Neuron (in vitro differentiated cells): Measurements from ENCODE around the gene EDA.
"Not testable (repeated sequence)": the region's sequence is repeated elsewhere in the genome, so short reads cannot be mapped to it uniquely, and the experiment has no call there.

Experiments used
- H2AFZ ChIP-seq: one replicate; pipeline ENCODE4 v1.6.1; 2013; ENCODE audit warnings: low read depth, mild to moderate bottlenecking, inconsistent platforms, low read length, moderate library complexity
- H3K27me3 ChIP-seq: one replicate; pipeline ENCODE4 v1.6.1; 2013; ENCODE audit warnings: low read length; ENCODE audit not compliant: insufficient read depth
- H3K36me3 ChIP-seq: one replicate; pipeline ENCODE4 v1.6.1; 2013; ENCODE audit warnings: low read length; ENCODE audit not compliant: insufficient read depth
- H3K4me1 ChIP-seq: one replicate; pipeline ENCODE4 v1.6.1; 2013; ENCODE audit warnings: low read length; ENCODE audit not compliant: insufficient read depth
- H3K4me3 ChIP-seq: 2 replicates; pipeline ENCODE4 v1.5.1; 2013; ENCODE audit warnings: mild to moderate bottlenecking, low read length, moderate library complexity
- H3K9me3 ChIP-seq: one replicate; pipeline ENCODE4 v1.6.1; 2013; ENCODE audit warnings: low read length

The EDA gene

DNA sequence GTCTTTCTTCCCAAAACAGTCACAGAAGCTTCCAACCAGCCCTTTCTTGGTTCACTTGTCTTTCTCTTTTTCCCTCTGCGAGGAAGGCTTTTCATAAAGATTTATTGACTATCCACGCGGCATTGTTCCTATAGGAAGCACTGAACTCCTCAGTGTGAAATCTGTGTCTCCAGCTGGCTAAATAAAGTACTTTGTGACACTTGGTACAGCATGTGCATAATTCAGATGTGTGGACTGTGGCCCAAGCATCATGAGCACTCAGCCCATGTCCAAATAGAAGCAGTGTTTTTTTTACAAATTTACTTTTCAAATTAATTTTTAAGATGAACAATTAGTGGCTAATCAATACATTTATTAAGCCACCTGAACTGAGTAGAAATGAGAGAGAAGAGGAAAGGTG is 146.4 kb downstream of the EDA start:
- no peaks in the 10 kb centered on the region for H3K9me3 ChIP-seq
- no peak overlapping the region for H2AFZ ChIP-seq
- H3K4me3 ChIP-seq: no peak overlapping the region
- no peaks in the 10 kb centered on the region for H3K4me1 ChIP-seq
- H3K27me3 ChIP-seq: no peaks in the 10 kb centered on the region
- H3K36me3 ChIP-seq: no peaks in the 10 kb centered on the region

DNA sequence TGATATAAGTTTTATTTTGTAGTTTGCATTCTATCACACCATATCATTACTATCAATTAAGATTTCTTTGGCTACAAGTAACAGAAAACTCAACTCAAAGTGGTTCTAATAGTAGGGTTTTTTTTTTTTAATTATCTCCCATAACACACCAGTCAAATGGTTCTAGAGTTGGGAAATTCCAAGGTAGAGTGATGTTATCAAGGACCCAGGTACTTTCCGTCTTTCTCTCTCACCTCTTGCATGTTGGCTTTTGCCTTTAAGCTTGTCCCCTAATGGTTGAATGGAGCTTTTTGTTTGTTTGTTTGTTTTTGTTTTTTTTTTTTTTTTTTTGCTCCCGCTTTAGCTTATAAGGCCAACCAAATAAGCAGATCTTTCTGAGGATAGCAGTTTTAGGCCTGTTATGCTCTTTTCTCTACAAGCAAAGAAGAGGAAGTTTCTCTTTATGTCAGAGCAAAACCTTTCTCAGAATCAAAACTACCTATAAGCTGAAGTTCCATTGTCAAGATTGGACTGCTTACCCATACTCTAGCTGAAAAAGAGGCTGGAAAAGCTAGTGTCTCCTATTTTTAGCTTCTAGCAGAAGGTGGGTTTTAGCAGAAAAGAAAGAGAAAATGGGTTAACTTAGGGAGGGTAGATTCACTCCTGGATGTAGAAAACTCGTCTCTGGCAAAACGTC is 177.5 kb downstream of the EDA start:
- no peaks in the 10 kb centered on the region for H3K9me3 ChIP-seq
- H2AFZ ChIP-seq: no peak overlapping the region
- H3K36me3 ChIP-seq: no peaks in the 10 kb centered on the region
- no peak overlapping the region for H3K4me3 ChIP-seq
- no peaks in the 10 kb centered on the region for H3K27me3 ChIP-seq
- H3K4me1 ChIP-seq: no peaks in the 10 kb centered on the region

- Histone ChIP-seq H2AFZ (no peak overlapping the region), H3K27me3 (no peaks in the 10 kb centered on the region), H3K4me3 (no peak overlapping the region), H3K4me1 (no peaks in the 10 kb centered on the region), H3K36me3 (no peaks in the 10 kb centered on the region), H3K9me3 (no peaks in the 10 kb centered on the region)
Measured at GRCh38 chrX:69795702-69796101, 179.8 kb downstream of the EDA start.

DNA sequence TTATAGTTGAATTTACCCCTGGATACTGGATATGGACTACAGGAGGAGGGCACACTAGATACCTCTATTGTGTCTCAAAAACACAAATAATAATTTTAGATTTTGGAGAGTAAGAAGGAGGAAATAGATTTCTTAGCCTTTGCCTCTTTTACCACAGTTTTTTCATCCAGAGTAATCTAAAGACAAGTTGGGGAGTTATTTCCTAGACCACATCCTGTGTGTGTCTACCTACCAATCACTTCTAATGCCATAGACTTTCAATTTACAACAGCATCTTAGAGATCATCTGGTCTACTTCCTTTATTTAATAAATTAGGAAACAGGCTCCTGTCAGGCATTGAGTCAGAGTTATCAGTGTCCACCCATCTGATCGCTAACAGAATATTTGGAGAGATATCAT is 191.5 kb downstream of the EDA start:
- no peak overlapping the region for H2AFZ ChIP-seq
- no peaks in the 10 kb centered on the region for H3K9me3 ChIP-seq
- H3K4me3 ChIP-seq: no peak overlapping the region
- no peaks in the 10 kb centered on the region for H3K27me3 ChIP-seq
- no peaks in the 10 kb centered on the region for H3K36me3 ChIP-seq
- H3K4me1 ChIP-seq: no peaks in the 10 kb centered on the region

DNA sequence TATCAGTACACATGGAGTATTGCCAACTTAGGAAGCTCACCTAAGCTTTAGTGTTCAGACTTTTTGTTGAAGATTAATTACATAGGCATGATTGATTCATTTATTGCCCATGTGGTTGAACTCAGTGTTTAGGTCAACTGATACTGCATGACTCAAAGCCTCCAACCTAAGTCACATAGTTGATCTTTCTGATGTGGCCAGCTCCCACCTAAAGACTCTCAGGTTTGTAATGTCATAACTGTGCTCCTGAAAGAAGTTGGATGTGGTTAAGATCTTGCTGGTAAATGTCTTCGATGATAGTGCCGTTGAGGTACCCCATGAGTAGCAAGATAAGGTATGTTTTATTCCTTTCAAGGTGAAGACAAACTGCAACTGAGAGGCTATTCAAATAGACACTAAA is 192.5 kb downstream of the EDA start:
- Histone ChIP-seq H3K36me3 (no peaks in the 10 kb centered on the region), H3K4me1 (no peaks in the 10 kb centered on the region), H3K9me3 (no peaks in the 10 kb centered on the region), H3K27me3 (no peaks in the 10 kb centered on the region), H2AFZ (no peak overlapping the region), H3K4me3 (no peak overlapping the region)

GRCh38 chrX:69813677-69814076 is 197.8 kb downstream of the EDA start:
- H3K36me3 ChIP-seq: no peaks in the 10 kb centered on the region
- H2AFZ ChIP-seq: no peak overlapping the region
- no peaks in the 10 kb centered on the region for H3K4me1 ChIP-seq
- H3K27me3 ChIP-seq: no peaks in the 10 kb centered on the region
- no peak overlapping the region for H3K4me3 ChIP-seq
- H3K9me3 ChIP-seq: no peaks in the 10 kb centered on the region

- Histone ChIP-seq H3K36me3 (no peaks in the 10 kb centered on the region), H3K27me3 (no peaks in the 10 kb centered on the region), H2AFZ (no peak overlapping the region), H3K9me3 (no peaks in the 10 kb centered on the region), H3K4me1 (no peaks in the 10 kb centered on the region), H3K4me3 (no peak overlapping the region)
Measured at GRCh38 chrX:69815063-69815462, 199.2 kb downstream of the EDA start.

DNA sequence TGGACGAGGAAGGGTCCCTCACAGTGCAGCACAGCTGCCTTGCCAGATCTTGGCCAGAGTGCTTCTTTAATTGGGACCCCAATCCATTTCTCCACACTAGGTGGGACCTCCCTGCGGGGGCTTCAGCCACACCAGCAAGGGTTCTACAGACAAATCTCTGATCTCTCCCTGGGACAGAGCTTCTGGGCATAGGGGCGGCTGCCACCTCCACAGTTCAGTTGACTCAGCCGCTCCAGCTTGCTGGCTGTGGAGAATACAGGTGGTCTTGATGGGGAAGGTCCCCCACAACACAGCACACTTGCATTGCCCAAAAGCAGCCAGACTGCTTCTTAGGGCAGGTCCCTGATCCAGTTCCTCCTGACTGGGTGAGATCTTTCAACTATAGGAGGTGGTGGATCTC is 199.6 kb downstream of the EDA start:
- no peak overlapping the region for H2AFZ ChIP-seq
- H3K27me3 ChIP-seq: no peaks in the 10 kb centered on the region
- H3K4me1 ChIP-seq: no peaks in the 10 kb centered on the region
- H3K4me3 ChIP-seq: no peak overlapping the region
- no peaks in the 10 kb centered on the region for H3K36me3 ChIP-seq
- H3K9me3 ChIP-seq: no peaks in the 10 kb centered on the region

DNA sequence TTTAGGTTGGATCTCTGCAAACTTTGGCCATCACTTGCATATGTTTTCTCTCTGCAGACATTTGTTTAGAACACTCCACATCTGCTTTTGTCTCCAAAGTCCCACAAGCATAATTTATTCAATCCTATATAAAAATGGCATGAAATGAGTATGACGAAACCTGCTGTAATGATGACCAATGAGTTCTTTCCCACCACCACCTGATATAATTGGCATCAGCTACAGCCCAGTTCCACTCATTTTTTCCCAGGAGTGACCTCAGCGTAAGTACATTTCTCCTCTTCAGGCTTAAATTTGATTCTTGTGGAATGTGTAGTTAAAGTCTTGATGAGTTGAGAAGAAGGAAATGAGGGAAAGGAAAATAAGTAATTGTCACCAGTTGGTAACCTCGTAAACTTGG is 228.7 kb downstream of the EDA start:
- no peak overlapping the region for H2AFZ ChIP-seq
- no peaks in the 10 kb centered on the region for H3K27me3 ChIP-seq
- H3K9me3 ChIP-seq: no peaks in the 10 kb centered on the region
- no peaks in the 10 kb centered on the region for H3K36me3 ChIP-seq
- no peak overlapping the region for H3K4me3 ChIP-seq
- no peaks in the 10 kb centered on the region for H3K4me1 ChIP-seq

DNA sequence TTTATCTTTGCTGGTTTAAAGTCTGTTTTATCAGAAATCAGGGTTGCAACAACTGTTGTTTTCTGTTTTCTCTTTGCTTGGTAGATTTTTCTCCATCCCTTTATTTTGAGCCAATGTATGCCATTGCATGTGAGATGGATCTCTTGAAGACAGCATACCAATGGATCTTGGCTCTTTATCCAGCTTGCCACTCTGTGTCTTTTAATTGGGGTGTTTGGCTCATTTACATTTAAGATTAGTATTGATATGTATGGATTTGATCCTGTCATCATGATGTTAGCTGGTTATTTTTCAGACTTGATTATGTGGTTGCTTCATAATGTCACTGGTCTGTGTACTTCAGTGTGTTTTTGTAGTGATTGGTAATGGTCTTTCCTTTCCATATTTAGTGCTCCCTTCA is 244.1 kb downstream of the EDA start:
- not testable (repeated sequence) for H3K4me1 ChIP-seq, H3K36me3 ChIP-seq

GRCh38 chrX:69876221-69876620 is 260.3 kb downstream of the EDA start:
- H3K4me1 ChIP-seq: no peaks in the 10 kb centered on the region
- no peaks in the 10 kb centered on the region for H3K36me3 ChIP-seq
- H3K4me3 ChIP-seq: no peak overlapping the region
- no peak overlapping the region for H2AFZ ChIP-seq
- no peaks in the 10 kb centered on the region for H3K9me3 ChIP-seq
- H3K27me3 ChIP-seq: no peaks in the 10 kb centered on the region

More for the DNA sequence above, 244.1 kb downstream of the EDA start:
- not testable (repeated sequence) for H3K4me3 ChIP-seq, H2AFZ ChIP-seq, H3K27me3 ChIP-seq, H3K9me3 ChIP-seq

DNA sequence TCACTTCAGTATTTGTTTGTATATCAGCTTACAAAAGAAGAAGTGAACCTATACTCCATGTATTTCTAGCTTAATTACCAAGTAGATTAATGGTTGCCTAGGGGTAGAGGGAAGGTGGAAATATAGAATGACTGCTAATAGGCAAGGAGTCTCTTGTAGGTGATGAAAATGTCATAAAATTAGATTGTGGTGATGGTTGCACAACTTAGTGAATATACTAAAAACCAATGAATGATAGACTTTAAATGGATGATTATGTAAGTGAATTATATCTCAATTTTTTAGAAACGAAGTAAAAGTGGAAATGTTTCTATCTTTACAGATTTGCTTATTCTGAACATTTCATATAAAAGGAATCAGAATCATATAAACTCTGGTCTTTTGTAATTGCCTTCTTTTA is 268.3 kb downstream of the EDA start:
- Histone ChIP-seq H3K4me1 (no peaks in the 10 kb centered on the region), H2AFZ (no peak overlapping the region), H3K36me3 (no peaks in the 10 kb centered on the region)

GRCh38 chrX:69896046-69896445 is 280.1 kb downstream of the EDA start:
- Histone ChIP-seq H3K4me1 (no peaks in the 10 kb centered on the region), H3K9me3 (no peaks in the 10 kb centered on the region), H3K4me3 (no peak overlapping the region), H3K36me3 (no peaks in the 10 kb centered on the region), H3K27me3 (peaks cover 2% of the 10 kb centered on the region), H2AFZ (no peak overlapping the region)

More for the DNA sequence above, 268.3 kb downstream of the EDA start:
- no peak overlapping the region for H3K4me3 ChIP-seq
- H3K9me3 ChIP-seq: no peaks in the 10 kb centered on the region
- no peaks in the 10 kb centered on the region for H3K27me3 ChIP-seq

DNA sequence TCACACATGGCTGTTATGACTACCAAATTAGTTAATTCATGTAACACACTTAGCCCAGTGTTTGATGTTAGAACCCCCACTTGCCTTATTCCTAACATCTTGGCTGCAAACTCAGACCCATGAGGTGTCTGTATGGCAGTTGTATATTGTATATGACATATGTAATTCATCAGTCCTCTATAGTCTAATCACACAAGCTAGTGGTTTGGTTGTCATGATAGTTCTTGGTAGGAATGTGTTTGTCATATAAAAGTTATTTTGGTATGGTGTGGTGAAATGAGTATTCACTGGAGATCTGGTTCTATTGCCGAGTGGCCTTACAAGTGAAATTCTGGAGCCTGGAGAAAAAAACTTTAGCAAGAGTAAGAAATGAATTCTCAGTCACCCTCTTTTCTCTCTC is 284.6 kb downstream of the EDA start:
- H3K4me1 ChIP-seq: no peaks in the 10 kb centered on the region
- no peaks in the 10 kb centered on the region for H3K36me3 ChIP-seq
- H3K9me3 ChIP-seq: no peaks in the 10 kb centered on the region
- peaks cover 2% of the 10 kb centered on the region for H3K27me3 ChIP-seq
- H2AFZ ChIP-seq: no peak overlapping the region
- no peak overlapping the region for H3K4me3 ChIP-seq
